DOHH2 (cell line): ENCODE results near the gene ANTKMT.

ENCODE experiments used
- H3F3A ChIP-seq: fragments of 200-600 bp; sonication (generic), shearing (Covaris generic); 2 replicates; pipeline ENCODE4 v1.6.0; 2016; ENCODE audit warnings: antibody characterized with exemption, mild to moderate bottlenecking; ENCODE audit not compliant: control insufficient read depth, insufficient read depth
- H3K27ac ChIP-seq: fragments of 200-600 bp; sonication (generic); 2 replicates; pipeline ENCODE4 v1.5.1; 2014; ENCODE audit warnings: low read depth, mild to moderate bottlenecking, low read length, moderate library complexity
- H3K27me3 ChIP-seq: fragments of 200-600 bp; sonication (generic); 2 replicates; pipeline ENCODE4 v1.6.1; 2014; ENCODE audit warnings: mild to moderate bottlenecking, low read length, mixed read lengths; ENCODE audit not compliant: control insufficient read depth
- H3K36me3 ChIP-seq: fragments of 200-600 bp; sonication (generic); 2 replicates; pipeline ENCODE4 v1.6.1; 2014; ENCODE audit warnings: mild to moderate bottlenecking, low read length, moderate library complexity, mixed read lengths; ENCODE audit not compliant: control insufficient read depth
- H3K4me1 ChIP-seq: fragments of 200-600 bp; sonication (generic); 2 replicates; pipeline ENCODE4 v1.6.1; 2014; ENCODE audit warnings: mild to moderate bottlenecking, low read length, mixed read lengths; ENCODE audit not compliant: control insufficient read depth
- H3K4me2 ChIP-seq: fragments of 200-600 bp; sonication (generic); 2 replicates; pipeline ENCODE4 v1.6.0; 2014; ENCODE audit warnings: mild to moderate bottlenecking, low read length, moderate library complexity
- H3K4me3 ChIP-seq: fragments of 200-600 bp; sonication (generic); 2 replicates; pipeline ENCODE4 v1.5.1; 2014; ENCODE audit warnings: mild to moderate bottlenecking, low read length, mixed read lengths
- H3K79me2 ChIP-seq: fragments of 200-600 bp; sonication (generic); 2 replicates; pipeline ENCODE4 v1.6.1; 2014; ENCODE audit warnings: mild to moderate bottlenecking, low read length, mixed read lengths; ENCODE audit not compliant: control insufficient read depth
- H3K9me2 ChIP-seq: fragments of 200-600 bp; sonication (generic); replicated peaks from 2 replicates; pipeline ENCODE4 v1.6.1; 2014; ENCODE audit warnings: mild to moderate bottlenecking, low read length, mixed read lengths; ENCODE audit not compliant: control insufficient read depth
- H3K9me3 ChIP-seq: fragments of 200-600 bp; sonication (generic); 2 replicates; pipeline ENCODE4 v1.6.1; 2014; ENCODE audit warnings: antibody characterized with exemption, low read length, mixed read lengths; ENCODE audit not compliant: control insufficient read depth, insufficient read depth
- H4K20me1 ChIP-seq: fragments of 200-600 bp; sonication (generic); 2 replicates; pipeline ENCODE4 v1.6.0; 2014; ENCODE audit warnings: low read depth, mild to moderate bottlenecking, antibody characterized with exemption, low read length, moderate library complexity; ENCODE audit not compliant: control insufficient read depth, insufficient read depth
- CTCF ChIP-seq: fragments of 200-600 bp; sonication (generic); IDR thresholded peaks from one replicate; pipeline ENCODE4 v1.5.1; 2014; ENCODE audit warnings: antibody characterized with exemption, mild to moderate bottlenecking, low read depth, low read length; ENCODE audit not compliant: poor library complexity, severe bottlenecking
- EZH2phosphoT487 ChIP-seq: fragments of 200-600 bp; sonication (generic); IDR thresholded peaks from 2 replicates; pipeline ENCODE4 v1.6.1; 2017; ENCODE audit warnings: borderline replicate concordance, mild to moderate bottlenecking, antibody characterized with exemption, low read length, moderate library complexity, mixed read lengths

ANTKMT gene

GRCh38 chr16:754656-755055, 33.7 kb downstream of the ANTKMT start:
- Histone ChIP-seq H3K79me2 (no peaks in the 10 kb centered on the region), H3K36me3 (no peaks in the 10 kb centered on the region), H3K4me1 (no peaks in the 10 kb centered on the region), H3K9me2 (no peaks in the 10 kb centered on the region), H3K4me2 (no peak overlapping the region), H3K9me3 (no peaks in the 10 kb centered on the region), H3K27ac (no peak overlapping the region), H3K4me3 (no peak overlapping the region), H4K20me1 (no peaks in the 10 kb centered on the region), H3F3A (no peaks in the 10 kb centered on the region), H3K27me3 (peaks cover 3% of the 10 kb centered on the region; the same call in 1 of the 2 replicates)
- TF ChIP-seq EZH2phosphoT487: no peak
- TF ChIP-seq CTCF: no peak

- H3K36me3 ChIP-seq: no peaks in the 10 kb centered on the region
- no peak overlapping the region for H3K27ac ChIP-seq
- H3K4me1 ChIP-seq: no peaks in the 10 kb centered on the region
- no peaks in the 10 kb centered on the region for H3K9me3 ChIP-seq
- H3K4me3 ChIP-seq: no peak overlapping the region
- H3K27me3 ChIP-seq: peaks cover 3% of the 10 kb centered on the region; the same call in 1 of the 2 replicates
- no peaks in the 10 kb centered on the region for H3F3A ChIP-seq
- no peak overlapping the region for H3K4me2 ChIP-seq
- no peaks in the 10 kb centered on the region for H4K20me1 ChIP-seq
- no peaks in the 10 kb centered on the region for H3K9me2 ChIP-seq
- no peaks in the 10 kb centered on the region for H3K79me2 ChIP-seq
- TF ChIP-seq EZH2phosphoT487: no peak
- TF ChIP-seq CTCF: no peak
Observed at GRCh38 chr16:756428-756827, 35.5 kb downstream of the ANTKMT start.

- H4K20me1 ChIP-seq: no peaks in the 10 kb centered on the region
- H3K27ac ChIP-seq: no peak overlapping the region
- H3F3A ChIP-seq: no peaks in the 10 kb centered on the region
- H3K36me3 ChIP-seq: no peaks in the 10 kb centered on the region
- H3K4me1 ChIP-seq: no peaks in the 10 kb centered on the region
- H3K4me2 ChIP-seq: no peak overlapping the region
- no peaks in the 10 kb centered on the region for H3K9me2 ChIP-seq
- H3K79me2 ChIP-seq: no peaks in the 10 kb centered on the region
- no peak for TF ChIP-seq EZH2phosphoT487
- no peak for TF ChIP-seq CTCF
- H3K4me3 ChIP-seq: no peak overlapping the region
- no peaks in the 10 kb centered on the region for H3K9me3 ChIP-seq
- peaks cover 3% of the 10 kb centered on the region; the same call in 1 of the 2 replicates for H3K27me3 ChIP-seq
Observed at GRCh38 chr16:759110-759910, 38.4 kb downstream of the ANTKMT start.
